GM18870 (cell line): ENCODE data around the gene XRCC6.
A peak's percentile ranks its signal among the peaks of the same experiment; 100 is the strongest.
"Not testable (repeated sequence)": the region's sequence is repeated elsewhere in the genome, so short reads cannot be mapped to it uniquely, and the experiment has no call there.

Experiments
- ATAC-seq: cut with Tn5 transposase; IDR thresholded peaks from one replicate; pipeline ENCODE4 v1.9.1; 2021; ENCODE audit warnings: moderate library complexity; ENCODE audit not compliant: unreplicated experiment

XRCC6 gene

DNA sequence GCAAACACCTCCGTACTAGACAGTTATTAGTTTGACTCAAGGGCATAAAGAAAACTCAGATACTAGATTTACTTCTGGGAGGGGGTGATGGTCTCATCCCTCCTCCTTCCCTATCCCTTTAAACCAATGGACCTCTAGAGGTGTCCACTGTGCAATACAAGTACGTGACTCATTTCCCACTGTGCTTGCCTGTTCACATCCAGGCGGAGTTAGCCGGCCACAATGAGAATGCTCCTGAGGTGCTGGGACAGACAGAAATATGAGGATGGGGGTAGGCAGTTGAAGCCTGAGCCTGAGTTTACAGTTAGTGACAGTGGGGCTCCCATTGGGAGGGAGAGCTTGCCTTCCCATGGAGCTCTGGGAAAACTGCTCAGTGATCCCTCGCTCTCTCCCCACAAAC lies 23.0 kb upstream of the XRCC6 start:
- ATAC-seq, result no peak

DNA sequence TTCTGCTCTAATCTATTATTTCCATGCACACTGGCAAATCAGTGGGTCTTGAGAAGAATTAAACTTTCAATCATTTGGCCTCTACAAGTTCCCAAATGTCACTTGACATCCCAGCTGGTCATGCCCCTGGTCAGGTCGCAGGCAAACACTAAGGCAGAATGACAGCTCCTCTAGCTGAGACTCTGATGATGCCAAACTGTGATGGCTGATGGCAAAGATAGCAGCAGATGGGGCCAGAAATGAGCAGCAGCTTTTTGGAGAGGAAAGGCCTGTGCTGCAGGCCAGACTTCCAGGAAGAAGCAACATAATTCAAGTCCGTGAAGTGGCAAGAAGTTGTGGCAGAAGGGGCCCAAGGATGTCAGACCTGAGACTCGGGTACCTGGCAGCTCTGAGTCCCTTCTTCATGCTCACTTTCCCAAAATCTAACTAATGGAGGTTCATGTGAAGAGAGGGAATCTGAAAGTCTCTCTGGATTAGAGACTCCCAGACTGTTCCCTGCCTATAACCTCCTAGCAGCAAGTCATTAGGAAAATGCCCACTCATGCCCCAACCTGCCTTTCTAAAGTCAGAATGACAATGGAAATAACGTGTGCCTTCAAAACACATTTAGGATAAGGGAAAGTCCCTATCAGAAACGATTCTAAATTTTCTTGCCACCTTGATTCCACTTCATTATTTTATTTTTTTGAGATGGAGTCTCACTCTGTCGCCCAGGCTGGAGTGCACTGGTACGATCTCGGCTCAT lies 22.0 kb upstream of the XRCC6 start:
- ATAC-seq, result no peak

DNA sequence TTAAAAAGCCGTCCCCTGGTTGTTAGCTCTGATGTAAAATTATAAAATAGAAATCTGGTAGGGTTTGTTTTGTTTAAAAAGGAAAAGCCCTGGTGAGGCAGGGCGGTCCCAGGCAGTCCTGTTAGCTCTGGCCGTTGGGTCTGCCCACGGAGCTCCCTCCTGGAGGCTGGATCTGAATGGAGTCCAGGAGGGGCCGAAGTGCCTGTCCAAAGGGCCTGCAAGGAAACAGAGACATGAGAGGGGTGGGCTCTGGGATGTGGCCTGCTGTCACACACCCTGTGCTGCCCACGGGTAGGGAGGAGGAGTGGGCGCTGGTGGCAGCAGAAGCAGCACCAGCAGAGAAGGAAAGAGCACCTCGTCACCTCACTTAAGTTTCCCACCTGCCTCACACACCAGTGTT lies 20.1 kb upstream of the XRCC6 start:
- ATAC-seq, result no peak

DNA sequence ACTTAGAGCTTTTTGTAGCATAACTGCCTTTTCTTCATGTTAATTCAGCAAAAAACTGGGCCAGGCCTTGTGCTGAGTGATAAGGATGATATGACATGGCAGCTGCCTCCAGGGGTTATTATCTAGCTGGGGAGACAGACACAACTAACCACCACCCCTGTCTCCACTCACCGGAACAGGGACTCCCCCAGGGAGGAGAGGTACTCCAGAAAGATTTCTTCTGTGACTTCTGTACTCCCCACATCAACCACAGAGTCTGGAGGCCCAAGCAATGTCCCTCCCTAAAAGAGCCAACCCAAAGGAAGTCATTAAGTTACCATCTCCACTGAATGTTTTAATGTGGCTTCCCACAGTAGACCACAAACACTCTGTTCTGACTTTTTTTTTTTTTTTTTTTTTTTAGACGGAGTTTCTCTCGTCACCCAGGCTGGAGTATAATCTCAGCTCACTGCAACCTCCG lies 17.2 kb upstream of the XRCC6 start:
- ATAC-seq, result peak; percentile 69

DNA sequence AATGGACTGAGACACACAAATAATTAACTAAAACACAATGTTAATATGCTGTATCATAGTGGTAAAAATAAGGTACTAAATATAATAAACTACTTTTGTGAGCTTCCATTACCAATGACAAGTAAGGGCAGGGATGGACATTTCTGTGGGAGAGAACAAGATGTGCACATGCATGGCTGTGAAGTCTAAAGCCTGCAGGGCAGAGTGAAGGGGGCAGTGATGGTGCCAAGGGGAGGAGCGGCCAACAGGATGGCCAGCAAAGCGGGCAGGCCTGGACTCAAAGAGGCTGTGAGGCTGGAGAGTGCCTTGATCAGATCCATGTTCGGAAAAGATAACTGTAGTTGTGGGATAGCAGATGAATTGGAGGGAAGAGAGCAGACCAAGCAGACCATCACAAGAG lies 12.7 kb upstream of the XRCC6 start:
- no peak for ATAC-seq

DNA sequence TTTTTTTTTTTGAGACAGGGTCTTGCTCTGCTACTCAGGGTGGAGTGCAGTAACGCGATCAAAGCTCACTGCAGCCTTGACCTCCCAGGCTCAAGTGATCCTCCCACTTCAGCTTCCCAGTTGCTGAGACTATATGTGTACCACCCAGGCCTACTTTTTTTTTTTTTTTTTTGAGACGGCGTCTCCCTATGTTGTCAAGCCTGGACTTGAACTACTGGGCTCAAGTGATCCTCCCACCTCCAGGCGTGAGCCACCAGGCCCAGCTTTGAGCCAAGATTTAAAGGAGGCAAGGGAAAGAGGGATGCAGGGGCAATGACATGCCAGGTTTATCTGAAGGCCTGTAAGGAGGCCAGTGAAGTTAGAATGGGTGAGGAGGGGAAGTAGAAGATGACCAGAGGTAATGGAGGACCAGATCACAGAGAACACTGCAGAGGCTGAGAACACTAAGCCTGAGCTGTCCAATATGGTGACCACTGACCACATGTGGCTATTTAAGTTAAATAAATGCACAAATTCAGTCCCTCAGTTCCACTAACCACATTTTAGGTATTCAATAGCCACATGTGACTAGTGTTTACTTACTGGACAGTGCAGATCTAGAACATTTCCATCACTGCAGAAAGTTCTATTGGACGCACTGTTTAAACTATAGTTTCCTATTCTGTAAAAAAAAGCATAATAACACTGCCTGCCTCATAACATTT lies 8.3 kb upstream of the XRCC6 start:
- ATAC-seq, result no peak

DNA sequence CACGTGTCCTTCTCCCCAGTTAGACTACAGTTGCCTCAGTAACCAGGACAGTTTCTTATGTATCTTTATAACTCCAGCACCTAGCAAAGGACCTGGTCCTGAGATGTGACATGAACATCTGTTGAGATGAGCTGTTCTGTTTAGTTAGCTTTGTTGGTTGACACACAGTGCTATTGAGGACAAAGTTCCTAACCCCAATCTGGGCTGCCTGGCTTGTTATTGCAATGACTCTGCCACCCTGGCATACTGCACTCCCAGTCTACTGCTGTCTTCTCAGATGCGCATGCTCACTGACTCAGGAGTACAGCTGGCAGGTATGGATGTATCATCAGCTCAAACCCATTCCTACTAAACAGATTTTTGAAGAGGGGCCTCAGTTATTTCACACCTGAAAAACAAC lies 7.6 kb upstream of the XRCC6 start:
- no peak for ATAC-seq

DNA sequence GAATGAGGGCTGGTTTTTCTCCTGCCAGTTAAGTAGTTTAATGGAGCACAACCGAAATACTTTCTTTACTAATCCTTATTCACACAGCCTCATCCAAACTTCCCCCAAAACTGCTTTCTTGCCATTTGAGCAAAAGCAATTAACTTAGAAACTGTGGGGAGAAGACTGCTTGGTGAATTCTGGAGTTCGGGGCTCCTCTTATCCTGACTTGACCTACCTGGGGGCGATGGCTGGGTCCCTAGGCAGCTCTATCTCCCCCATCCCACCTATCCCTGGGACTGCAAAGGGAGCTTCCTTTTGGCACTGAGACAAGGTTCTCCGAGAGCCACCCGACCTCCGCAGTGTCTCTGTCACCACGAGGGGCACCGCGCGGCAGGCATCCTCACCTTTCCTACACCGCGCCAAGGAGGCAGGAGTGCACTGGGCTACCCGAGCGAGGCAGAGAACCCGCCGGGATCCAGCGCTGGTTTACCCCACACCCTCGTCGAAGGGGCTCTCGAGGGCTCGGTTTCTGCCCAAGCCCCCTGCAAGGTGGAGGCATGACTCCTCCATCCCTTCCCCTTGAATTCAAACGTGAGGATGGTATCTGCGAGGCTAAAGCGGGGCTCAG lies 1.0 kb upstream of the XRCC6 start:
- ATAC-seq, result no peak

DNA sequence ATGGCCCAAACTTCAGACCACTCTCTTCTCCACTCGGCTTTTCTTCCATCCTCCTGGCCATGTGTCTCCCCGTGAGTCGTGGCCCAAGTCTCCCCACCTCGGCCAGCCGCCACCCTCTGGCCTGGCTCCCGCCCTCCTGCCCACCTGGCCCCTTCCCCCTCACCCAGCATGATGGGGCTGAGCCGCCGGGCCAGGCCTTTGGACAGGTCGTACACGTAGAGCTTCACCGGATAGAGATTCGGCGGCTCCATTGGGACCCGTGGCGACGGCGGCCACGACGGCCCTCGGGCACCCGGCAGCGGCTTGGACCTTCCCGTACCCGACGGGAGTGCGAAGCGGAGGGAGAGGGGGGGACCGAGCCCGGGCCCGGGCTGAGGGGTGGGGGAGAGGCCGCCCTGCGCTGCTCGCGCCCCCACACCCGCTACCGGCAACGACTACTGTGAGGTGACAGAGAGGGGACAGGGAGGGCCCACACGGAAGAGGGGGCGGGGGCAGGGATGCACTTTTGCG lies 451 bp upstream of the XRCC6 start, which contains the start of gene DESI1:
Gene DESI1 (minus strand): TSS at position 455 of the 510 bp plus-strand sequence. CDS start 204 bp downstream, at position 251.
- ATAC-seq, result peak; percentile 4

DNA sequence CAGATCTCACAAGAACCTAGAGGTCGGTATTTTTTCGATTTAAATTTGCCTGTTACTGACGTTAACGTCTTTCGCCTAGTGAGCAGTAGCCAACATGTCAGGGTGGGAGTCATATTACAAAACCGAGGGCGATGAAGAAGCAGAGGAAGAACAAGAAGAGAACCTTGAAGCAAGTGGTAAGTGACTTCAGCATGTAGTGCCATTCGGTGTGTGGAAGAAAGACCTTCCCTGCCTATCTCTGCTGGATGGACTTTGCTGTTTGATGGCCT lies 750 bp downstream of the XRCC6 start:
- ATAC-seq, result no peak

DNA sequence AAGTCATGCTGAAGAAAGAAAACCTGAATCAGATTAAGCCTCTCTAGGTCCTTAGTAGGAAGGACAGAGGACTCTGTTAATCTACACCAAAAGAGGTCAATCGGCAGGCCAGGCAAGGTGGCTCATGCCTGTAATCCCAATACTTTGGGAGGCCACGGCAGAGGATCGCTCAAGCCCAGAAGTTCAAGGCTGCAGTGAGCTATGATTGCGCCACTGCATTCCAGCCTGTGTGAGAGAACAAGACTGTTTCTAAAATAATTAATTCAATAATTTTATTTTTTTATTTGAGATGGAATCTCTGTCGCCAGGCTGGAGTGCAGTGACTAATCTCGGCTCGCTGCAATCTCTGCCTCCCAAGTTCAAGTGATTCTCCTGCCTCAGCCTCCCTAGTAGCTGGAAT lies 4.5 kb downstream of the XRCC6 start:
- ATAC-seq, result no peak

DNA sequence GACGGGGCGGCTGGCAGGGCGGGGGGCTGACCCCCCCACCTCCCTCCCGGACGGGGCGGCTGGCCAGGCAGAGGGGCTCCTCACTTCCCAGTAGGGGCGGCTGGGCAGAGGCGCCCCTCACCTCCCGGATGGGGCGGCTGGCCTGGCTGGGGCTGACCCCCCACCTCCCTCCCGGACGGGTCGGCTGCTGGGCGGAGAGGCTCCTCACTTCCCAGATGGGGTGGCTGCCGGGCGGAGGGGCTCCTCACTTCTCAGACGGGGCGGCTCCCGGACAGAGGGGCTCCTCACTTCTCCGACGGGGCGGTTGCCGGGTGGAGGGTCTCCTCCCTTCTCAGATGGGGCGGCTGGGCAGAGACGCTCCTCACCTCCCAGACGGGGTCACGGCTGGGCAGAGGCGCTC lies 10.0 kb downstream of the XRCC6 start:
- ATAC-seq, result not testable (repeated sequence)

DNA sequence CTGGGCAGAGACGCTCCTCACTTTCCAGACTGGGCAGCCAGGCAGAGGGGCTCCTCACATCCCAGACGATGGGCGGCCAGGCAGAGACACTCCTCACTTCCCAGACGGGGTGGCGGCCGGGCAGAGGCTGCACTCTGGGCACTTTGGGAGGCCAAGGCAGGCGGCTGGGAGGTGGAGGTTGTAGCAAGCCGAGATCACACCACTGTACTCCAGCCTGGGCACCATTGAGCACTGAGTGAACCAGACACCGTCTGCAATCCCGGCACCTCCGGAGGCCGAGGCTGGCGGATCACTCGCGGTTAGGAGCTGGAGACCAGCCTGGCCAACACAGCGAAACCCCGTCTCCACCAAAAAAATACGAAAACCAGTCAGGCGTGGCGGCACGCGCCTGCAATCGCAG lies 10.5 kb downstream of the XRCC6 start:
- ATAC-seq, result not testable (repeated sequence)

DNA sequence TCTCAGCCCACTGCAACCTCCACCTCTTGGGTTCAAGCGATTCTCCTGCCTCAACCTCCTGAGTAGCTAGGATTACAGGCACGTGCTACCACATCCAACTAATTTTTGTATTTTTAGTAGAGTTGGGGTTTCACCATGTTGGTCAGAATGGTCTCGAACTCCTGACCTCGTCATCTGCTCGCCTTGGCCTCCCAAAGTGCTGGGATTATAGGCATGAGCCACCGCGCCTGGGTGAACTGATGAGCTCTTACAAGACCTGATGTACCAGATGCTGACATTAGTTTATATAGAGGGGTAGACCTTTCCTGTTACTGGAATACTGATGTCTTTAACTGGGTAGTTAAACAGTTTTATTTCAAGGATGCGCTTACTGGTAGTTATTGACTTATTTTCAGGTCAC lies 13.5 kb downstream of the XRCC6 start:
- not testable (repeated sequence) for ATAC-seq

DNA sequence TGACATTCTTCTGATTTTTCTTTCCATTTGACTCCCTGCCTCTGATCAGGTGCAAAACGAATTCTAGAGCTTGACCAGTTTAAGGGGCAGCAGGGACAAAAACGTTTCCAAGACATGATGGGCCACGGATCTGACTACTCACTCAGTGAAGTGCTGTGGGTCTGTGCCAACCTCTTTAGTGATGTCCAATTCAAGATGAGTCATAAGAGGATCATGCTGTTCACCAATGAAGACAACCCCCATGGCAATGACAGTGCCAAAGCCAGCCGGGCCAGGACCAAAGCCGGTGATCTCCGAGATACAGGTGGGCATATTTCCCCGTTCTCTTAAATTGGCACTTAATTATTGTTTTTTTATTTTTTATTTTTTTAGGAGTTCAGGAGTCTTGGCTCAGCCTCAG lies 15.4 kb downstream of the XRCC6 start:
- no peak for ATAC-seq

DNA sequence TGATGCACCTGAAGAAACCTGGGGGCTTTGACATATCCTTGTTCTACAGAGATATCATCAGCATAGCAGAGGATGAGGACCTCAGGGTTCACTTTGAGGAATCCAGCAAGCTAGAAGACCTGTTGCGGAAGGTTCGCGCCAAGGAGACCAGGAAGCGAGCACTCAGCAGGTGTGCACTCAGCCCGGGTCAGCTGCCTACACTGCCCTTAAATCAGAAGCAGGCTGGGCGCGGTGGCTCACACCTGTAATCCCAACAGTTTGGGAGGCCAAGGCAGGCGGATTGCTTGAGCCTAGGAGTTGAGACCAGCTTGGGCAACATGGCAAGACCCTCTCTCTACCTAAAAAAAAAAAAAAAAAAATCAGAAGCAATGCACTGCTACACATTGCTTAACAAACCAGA lies 16.5 kb downstream of the XRCC6 start:
- ATAC-seq, result not testable (repeated sequence)

DNA sequence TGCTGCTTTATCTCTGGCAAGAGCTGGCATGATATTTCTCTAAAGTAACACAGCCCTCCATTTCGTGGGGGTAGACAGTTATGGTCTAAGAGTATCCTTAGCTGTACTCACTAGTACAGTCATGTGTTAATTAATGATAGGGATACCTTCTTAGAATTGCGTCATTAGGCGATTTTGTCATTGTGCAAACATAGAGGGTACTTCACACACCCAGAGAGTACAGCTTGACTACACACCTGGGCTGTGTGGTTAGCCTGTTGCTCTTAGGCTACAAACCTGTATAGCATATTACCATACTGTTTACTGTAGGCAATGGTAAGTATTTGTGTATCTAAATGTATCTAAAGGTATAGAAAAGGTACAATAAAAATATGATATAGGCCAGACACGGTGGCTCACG lies 17.0 kb downstream of the XRCC6 start:
- ATAC-seq, result no peak

DNA sequence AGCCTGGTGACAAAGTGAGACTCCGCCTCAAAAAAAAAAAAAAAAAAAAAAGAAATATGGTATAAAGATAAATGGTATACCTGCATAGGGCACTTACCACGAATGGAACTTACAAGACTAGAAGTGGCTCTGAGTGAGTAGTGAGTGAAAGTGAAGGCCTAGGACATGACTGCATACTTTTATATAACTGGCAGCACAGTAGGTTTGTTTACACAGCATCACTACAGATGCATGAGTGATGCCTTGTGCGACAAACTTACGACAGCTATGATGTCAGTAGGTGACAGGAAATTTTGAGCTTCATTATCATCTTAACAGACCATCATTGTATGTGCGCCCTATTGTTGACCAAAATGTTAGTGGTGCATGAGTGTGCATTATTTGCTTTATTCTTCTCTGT lies 17.7 kb downstream of the XRCC6 start:
- ATAC-seq, result no peak

DNA sequence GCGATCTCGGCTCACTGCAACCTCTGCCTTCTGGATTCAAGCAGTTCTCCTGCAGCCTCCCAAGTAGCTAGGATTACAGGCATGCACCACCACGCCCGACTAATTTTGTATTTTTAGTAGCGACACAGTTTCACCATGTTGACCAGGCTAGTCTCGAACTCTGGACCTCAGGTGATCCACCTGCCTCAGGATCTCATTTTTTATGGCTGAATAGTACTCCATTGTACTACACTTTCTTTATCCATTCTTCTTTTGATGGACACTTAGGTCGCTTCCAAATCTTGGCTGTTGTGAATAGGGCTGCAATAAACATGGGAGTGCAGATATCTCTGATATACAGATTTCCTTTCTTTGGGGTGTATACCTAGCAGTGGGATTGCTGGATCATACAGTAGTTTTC lies 20.8 kb downstream of the XRCC6 start:
- no peak for ATAC-seq

DNA sequence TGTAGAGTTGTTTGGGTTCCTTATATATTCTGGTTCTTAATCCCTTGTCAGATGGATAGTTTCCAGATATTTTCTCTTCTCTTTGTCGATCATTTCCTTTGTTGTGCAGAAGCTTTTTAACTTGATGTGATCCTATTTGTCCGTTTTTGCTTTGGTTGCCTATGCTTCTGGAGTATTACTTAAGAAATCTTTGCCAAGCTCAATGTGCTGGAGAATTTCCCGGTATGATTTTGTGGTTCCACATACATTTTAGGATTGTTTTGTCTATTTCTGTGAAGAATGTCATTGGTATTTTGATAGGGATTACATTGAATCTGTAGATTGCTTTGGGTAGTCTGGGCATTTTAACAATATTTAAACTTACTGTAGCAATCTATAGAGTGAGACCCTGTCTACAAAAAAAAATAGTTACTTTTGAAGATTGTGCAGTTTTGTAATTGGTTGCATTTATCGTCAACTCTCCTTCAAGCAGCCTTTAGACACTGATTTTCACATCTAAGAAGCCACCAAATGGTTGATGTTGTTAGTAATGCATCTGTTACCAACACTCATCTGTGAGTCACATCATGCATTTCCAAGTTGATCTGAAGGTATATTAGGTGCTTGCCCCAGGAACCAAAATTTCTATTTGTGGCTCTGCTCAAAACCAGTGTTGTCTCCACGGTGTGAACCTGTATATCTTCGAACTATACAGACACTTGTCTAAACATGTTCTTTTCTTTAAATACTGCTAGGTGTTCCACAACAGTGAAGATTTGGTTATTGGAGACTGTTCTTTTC lies 21.4 kb downstream of the XRCC6 start:
- no peak for ATAC-seq

DNA sequence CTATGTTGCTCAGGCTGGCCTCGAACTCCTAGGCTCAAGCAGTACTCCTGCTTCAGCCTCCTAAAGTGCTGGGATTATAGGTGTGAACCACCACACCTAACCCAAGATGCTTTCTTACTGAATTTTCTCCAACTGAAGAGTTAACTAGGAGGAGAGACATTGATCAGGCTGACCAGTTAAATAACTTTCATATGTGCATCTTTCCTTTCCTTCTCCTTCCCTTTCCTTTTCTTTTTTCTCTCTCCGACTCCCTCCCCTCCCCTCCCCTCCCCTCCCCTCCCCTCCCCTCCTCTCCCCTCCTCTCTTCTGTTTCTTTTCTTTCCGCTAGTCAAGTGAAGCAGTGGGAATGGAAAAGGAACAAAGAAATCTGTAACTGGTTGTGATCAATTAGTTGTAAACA lies 26.7 kb downstream of the XRCC6 start:
- no peak for ATAC-seq
